Ectodermal cell (in vitro differentiated cells): Measurements from ENCODE around the gene SERPINE1.
"Not testable (repeated sequence)": the region's sequence is repeated elsewhere in the genome, so short reads cannot be mapped to it uniquely, and the experiment has no call there.

ENCODE experiments used
- H3K27ac ChIP-seq: 2 replicates; pipeline ENCODE4 v1.7.0; 2013; ENCODE audit warnings: mild to moderate bottlenecking, low read depth, low read length; ENCODE audit not compliant: insufficient read depth, poor library complexity, severe bottlenecking
- H3K27me3 ChIP-seq: 2 replicates; pipeline ENCODE4 v1.7.0; 2013; ENCODE audit warnings: mild to moderate bottlenecking, low read length; ENCODE audit not compliant: insufficient read depth, control insufficient read depth, poor library complexity, severe bottlenecking
- H3K36me3 ChIP-seq: one replicate; pipeline ENCODE4 v1.7.0; 2013; ENCODE audit warnings: low read length; ENCODE audit not compliant: control insufficient read depth, insufficient read depth
- H3K4me1 ChIP-seq: one replicate; pipeline ENCODE4 v1.7.0; 2013; ENCODE audit warnings: low read length; ENCODE audit not compliant: control insufficient read depth, insufficient read depth
- H3K4me3 ChIP-seq: 2 replicates; pipeline ENCODE4 v1.7.0; 2013; ENCODE audit warnings: low read depth, low read length, control low read depth; ENCODE audit not compliant: insufficient read depth
- H3K9me3 ChIP-seq: 2 replicates; pipeline ENCODE4 v1.7.0; 2013; ENCODE audit warnings: mild to moderate bottlenecking, low read length, moderate library complexity; ENCODE audit not compliant: control insufficient read depth
- WGBS, 2 experiments: methylation state at CpG; one replicate each; pipeline ENCODE4 v1.1.7; 2013; ENCODE audit warnings: missing lambda C conversion rate in 2 of 2; 5-methylcytosine and 5-hydroxymethylcytosine counted together

The SERPINE1 gene

DNA sequence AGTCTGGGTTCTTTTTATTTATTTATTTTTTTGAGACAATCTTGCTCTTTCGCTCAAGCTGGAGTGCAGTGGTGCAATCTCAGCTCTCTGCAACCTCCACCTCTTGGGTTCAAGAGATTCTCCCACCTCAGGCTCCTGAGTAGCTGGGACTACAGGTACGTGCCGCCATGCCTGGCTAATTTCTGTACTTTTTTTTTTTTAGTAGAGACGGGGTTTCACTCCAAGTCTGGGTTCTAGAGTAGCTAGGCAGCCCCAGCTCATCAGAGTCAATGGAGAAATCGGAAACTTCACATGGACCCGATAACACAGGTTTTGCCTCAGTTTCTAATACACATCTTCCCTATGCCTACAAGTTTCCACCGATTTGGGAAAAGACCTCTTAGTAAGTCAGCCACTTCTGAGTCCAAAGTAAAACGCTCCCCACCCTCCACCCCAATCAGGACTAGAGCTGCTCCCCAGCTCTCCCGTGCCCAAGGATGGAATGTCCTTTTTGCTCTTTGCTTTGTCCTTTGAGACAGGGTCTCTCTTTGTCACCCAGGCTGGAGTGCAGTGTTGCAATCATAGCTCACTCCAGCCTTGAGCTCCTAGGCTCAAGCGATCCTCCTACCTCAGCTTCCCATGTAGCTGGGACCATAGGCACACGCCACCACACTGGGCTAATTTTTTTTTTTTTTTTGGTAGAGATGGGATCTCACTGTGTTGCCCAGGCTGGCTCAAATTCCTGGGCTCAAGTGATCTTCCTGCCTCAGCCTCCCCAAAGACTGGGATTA lies 3.8 kb upstream of the SERPINE1 start:
- 87 to 91% methylated on average over 11 of the region's 11 CpGs for WGBS, 2 experiments
- Histone ChIP-seq H3K27me3 (peaks cover 6% of the 10 kb centered on the region), H3K4me1 (peaks cover 16% of the 10 kb centered on the region), H3K36me3 (no peaks in the 10 kb centered on the region), H3K27ac (no peak overlapping the region), H3K9me3 (no peaks in the 10 kb centered on the region), H3K4me3 (no peak overlapping the region)

DNA sequence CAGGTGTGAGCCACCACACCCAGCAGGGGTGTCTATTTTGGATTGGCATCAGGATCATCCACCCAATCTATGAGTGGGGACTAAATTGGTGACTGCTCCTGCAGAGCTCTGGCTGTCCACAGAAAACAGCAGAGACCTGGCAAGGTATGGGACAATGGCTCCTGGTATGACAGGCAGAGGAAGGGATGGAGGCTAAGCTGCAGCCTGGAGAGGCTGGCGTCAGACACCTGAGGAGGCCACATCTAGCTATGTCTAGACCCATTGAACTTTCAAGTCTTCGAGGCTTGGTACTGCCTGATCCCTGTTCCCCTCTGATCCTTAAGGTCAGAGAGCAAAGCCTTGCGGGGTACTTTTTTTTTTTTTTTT lies 3.2 kb upstream of the SERPINE1 start:
- peaks cover 16% of the 10 kb centered on the region for H3K4me1 ChIP-seq

GRCh38 chr7:101124376-101125056 lies 2.4 kb upstream of the SERPINE1 start:
- Histone ChIP-seq H3K27ac (peak overlapping the region; percentile 16), H3K36me3 (no peaks in the 10 kb centered on the region), H3K4me3 (no peak overlapping the region), H3K9me3 (no peaks in the 10 kb centered on the region), H3K27me3 (peaks cover 9% of the 10 kb centered on the region), H3K4me1 (peaks cover 16% of the 10 kb centered on the region)
- WGBS, 2 experiments, result 78% methylated on average over 7 of the region's 7 CpGs

More for the DNA sequence above, 3.2 kb upstream of the SERPINE1 start:
- Histone ChIP-seq H3K27me3 (peaks cover 9% of the 10 kb centered on the region), H3K36me3 (no peaks in the 10 kb centered on the region), H3K4me3 (no peak overlapping the region), H3K9me3 (no peaks in the 10 kb centered on the region), H3K27ac (no peak overlapping the region)
- WGBS, 2 experiments, result 86 to 88% methylated on average over 3 of the region's 3 CpGs

DNA sequence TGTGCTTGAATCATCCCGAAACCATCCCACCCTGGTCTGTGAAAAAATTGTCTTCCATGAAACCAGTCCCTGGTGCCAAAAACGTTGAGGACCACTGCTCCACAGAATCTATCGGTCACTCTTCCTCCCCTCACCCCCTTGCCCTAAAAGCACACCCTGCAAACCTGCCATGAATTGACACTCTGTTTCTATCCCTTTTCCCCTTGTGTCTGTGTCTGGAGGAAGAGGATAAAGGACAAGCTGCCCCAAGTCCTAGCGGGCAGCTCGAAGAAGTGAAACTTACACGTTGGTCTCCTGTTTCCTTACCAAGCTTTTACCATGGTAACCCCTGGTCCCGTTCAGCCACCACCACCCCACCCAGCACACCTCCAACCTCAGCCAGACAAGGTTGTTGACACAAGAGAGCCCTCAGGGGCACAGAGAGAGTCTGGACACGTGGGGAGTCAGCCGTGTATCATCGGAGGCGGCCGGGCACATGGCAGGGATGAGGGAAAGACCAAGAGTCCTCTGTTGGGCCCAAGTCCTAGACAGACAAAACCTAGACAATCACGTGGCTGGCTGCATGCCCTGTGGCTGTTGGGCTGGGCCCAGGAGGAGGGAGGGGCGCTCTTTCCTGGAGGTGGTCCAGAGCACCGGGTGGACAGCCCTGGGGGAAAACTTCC lies 784 bp upstream of the SERPINE1 start:
- H3K4me1 ChIP-seq, result peaks cover 16% of the 10 kb centered on the region
- peaks cover 9% of the 10 kb centered on the region for H3K27me3 ChIP-seq
- no peak overlapping the region for H3K27ac ChIP-seq
- H3K36me3 ChIP-seq, result no peaks in the 10 kb centered on the region
- WGBS, 2 experiments, result 77 to 81% methylated on average over 15 of the region's 15 CpGs
- H3K9me3 ChIP-seq, result no peaks in the 10 kb centered on the region
- no peak overlapping the region for H3K4me3 ChIP-seq

DNA sequence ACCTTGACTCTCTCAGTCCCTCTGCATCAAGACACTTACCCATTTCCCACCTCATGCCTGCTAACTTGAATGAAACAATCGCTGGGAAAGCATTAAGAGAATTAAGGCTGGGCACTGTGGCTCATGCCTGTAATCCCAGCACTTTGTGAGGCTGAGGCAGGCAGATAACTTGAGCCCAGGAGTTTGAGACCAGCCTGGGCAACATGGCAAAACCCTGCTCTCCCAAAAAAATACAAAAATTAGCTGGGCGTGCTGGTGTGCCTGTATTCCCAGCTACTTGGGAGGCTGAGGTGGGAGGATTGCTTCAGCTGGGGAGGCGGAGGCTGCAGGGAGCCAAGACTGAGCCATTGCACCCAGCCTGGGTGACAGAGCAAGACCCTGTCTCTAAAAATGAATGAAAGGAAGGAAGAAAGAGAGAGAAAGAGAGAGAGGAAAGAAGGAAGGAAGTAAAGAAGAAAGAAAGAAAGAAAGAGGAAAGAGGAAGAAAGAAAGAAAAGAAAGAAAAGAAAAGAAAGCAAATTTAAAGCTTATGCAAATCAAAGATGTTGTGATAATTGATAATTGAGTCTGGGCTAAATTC lies 646 bp downstream of the SERPINE1 start:
- WGBS, 2 experiments, result 75% methylated on average over 3 of the region's 3 CpGs
- H3K27ac ChIP-seq, result no peak overlapping the region
- H3K9me3 ChIP-seq, result no peaks in the 10 kb centered on the region
- H3K36me3 ChIP-seq, result no peaks in the 10 kb centered on the region
- H3K4me1 ChIP-seq, result peaks cover 12% of the 10 kb centered on the region
- peaks cover 9% of the 10 kb centered on the region for H3K27me3 ChIP-seq
- H3K4me3 ChIP-seq, result no peak overlapping the region

DNA sequence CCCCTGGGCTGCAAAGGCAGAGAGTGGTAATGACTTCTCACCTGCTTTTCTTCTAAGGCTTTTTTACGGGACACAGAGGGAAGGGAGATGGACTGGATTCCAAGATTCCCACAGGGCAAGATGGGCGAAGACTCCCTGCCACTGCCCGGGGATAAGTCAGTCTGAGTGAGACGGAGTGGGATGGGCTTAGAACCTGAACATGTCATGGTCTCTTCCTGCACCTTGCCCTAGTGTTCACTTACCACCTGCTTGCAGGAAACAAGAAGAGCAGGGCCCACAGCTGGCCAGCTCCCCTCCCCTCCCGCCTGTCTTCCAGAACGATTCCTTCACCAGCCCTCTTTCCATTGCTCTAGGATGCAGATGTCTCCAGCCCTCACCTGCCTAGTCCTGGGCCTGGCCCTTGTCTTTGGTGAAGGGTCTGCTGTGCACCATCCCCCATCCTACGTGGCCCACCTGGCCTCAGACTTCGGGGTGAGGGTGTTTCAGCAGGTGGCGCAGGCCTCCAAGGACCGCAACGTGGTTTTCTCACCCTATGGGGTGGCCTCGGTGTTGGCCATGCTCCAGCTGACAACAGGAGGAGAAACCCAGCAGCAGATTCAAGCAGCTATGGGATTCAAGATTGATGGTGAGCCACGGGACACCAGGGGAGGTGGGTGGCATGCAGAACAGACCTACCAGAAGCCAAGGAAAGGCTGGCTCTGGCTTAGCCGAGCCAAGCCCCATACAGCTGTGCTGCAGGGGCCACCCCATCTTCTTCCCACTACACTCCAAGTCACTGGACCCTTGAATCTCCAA lies 1.3 kb downstream of the SERPINE1 start:
- Histone ChIP-seq H3K36me3 (no peaks in the 10 kb centered on the region), H3K9me3 (no peaks in the 10 kb centered on the region), H3K4me1 (peaks cover 12% of the 10 kb centered on the region), H3K4me3 (no peak overlapping the region), H3K27ac (no peak overlapping the region), H3K27me3 (peaks cover 9% of the 10 kb centered on the region)
- 85 to 87% methylated on average over 14 of the region's 14 CpGs for WGBS, 2 experiments

GRCh38 chr7:101129603-101130117 lies 2.8 kb downstream of the SERPINE1 start:
- Histone ChIP-seq H3K27me3 (peaks cover 9% of the 10 kb centered on the region), H3K4me3 (no peak overlapping the region), H3K27ac (no peak overlapping the region), H3K4me1 (peaks cover 18% of the 10 kb centered on the region), H3K36me3 (no peaks in the 10 kb centered on the region), H3K9me3 (no peaks in the 10 kb centered on the region)
- 86 to 87% methylated on average over 1 of the region's 3 CpGs for whole genome bisulfite sequencing, 2 experiments

DNA sequence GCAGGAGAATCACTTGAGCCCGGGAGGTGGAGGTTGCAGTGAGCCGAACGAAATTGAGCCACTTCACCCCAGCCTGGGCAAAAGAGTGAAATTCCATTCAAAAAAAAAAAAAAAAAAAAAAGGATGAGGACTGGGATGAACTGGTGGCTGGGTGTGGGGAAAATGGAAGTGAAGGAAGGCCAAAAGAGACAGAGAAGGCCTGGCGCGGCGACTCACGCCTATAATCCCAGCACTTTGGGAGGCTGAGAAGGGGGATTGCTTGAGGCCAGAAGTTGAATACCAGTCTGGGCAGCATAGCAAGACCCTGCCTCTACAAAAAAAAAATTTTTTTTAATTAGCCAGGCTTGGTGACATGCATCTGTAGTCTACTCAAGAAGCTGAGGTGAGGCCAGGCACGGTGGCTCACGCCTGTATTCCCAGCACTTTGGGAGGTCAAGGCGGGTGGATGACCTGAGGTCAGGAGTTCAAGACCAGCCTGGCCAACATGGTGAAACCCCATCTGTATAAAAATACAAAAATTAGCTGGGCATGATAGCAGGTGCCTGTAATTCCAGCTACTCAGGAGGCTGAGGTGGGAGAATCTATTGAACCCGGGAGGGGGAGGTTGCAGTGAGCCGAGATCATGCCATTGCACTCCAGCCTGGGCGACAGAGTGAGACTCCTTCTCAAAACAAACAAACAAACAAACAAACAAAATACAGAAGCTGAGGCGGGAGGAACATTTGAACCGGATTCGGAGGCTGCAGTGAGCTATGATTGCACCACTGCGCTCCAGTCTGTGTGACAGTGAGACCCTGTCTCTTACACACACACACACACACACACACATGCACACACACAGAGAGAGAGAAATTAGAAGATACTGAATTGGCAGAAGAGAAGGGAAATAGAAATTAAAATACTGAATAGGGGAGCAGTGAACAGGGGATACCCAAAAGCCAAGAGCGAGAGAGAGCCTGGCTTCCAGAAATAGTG lies 6.0 kb downstream of the SERPINE1 start:
- not testable (repeated sequence) for H3K9me3 ChIP-seq, H3K36me3 ChIP-seq, H3K4me3 ChIP-seq, H3K27ac ChIP-seq, H3K4me1 ChIP-seq
- peaks cover 13% of the 10 kb centered on the region for H3K27me3 ChIP-seq
- 87 to 93% methylated on average over 17 of the region's 18 CpGs for WGBS, 2 experiments
